EL (cell line): ENCODE measurements around the gene FGF2.
"Not testable (repeated sequence)": the region's sequence is repeated elsewhere in the genome, so short reads cannot be mapped to it uniquely, and the experiment has no call there.

Source experiments
- DNase-seq: peaks from one replicate; pipeline ENCODE4 v3.0.0-alpha.2; 2016

Gene FGF2

DNA sequence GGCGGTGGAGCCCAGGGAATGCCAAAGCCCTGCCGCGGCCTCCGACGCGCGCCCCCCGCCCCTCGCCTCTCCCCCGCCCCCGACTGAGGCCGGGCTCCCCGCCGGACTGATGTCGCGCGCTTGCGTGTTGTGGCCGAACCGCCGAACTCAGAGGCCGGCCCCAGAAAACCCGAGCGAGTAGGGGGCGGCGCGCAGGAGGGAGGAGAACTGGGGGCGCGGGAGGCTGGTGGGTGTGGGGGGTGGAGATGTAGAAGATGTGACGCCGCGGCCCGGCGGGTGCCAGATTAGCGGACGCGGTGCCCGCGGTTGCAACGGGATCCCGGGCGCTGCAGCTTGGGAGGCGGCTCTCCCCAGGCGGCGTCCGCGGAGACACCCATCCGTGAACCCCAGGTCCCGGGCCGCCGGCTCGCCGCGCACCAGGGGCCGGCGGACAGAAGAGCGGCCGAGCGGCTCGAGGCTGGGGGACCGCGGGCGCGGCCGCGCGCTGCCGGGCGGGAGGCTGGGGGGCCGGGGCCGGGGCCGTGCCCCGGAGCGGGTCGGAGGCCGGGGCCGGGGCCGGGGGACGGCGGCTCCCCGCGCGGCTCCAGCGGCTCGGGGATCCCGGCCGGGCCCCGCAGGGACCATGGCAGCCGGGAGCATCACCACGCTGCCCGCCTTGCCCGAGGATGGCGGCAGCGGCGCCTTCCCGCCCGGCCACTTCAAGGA lies at the start of gene FGF2:
TSS of gene FGF2 (plus strand) at position 279 of the 705 bp plus-strand sequence. CDS start at position 623, 344 bp downstream.
- DNase-seq: peak; percentile 85

DNA sequence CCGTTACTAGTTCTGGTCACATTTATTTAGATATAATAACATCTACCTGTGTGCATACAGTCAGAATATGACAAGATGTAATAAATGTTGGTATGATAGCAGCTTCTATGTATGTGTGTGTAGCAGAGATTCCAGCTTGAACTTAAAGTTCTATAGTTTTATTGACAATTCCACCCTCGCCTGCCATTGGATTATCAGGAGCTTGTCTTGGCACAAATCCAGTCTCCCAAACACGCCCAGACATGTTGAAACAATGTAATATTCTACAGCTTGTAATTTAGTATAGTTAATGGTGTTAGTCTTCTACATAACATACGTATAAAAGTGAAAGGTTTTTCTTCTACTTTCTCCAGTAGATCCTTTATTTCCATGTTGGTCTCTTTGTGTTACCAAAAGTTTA lies 49.7 kb upstream of the FGF2 start:
- peak; percentile 27 for DNase-seq

DNA sequence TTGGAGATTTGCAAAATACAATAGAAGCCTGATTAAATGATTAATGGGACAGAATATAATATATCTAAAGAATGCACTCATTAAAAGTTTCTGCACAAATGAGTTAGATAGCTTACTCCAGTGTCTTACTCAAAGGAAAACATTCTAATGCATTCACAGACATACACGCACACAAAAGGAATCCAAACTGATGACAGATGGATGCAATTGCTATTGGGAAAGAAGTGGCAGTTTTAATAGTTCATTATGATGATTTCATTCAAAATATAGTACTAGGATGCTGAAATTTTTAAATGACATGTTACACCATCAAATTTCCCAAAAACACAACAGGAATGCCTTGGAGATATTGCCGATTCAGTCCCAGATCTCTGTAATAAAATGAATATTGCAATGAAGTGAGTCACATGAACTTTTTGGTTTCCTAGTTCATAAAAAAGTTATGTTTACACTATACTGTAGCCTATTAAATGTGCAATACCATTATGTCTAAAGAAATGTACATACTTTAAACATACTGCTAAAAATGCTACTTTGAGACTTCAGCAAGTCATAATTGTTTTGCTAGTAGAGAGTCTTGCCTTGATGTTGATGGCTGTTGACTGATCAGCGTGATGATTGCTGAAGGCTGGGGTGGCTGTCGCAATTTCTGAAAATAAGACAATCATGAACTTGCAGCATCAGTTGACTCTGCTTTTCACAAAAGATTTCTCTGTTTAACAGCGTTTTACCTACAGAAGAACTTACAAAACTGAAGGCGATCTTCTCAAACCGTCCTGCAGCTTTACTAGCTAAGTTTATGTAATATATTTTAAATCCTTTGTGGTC lies 48.6 kb upstream of the FGF2 start:
- peak; percentile 93 for DNase-seq

DNA sequence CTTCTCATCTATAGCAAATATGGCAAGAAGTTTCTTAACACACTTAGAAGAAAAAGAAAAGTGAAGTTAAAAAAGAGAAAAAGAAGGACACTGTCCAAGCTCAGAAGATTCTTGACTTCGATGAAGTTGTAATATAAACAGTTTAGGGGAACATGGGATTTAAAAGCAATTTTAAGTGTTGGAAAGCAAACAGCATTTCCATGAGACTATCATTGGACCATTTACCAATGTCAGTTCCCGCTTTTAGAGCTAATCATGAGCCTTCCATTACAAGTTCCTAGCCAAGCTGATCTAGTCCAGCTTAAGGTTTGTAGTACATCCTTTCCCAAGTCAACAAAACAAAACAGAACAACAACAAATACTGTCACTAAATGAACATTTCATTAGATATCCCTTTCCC lies 45.1 kb upstream of the FGF2 start:
- no peak for DNase-seq

DNA sequence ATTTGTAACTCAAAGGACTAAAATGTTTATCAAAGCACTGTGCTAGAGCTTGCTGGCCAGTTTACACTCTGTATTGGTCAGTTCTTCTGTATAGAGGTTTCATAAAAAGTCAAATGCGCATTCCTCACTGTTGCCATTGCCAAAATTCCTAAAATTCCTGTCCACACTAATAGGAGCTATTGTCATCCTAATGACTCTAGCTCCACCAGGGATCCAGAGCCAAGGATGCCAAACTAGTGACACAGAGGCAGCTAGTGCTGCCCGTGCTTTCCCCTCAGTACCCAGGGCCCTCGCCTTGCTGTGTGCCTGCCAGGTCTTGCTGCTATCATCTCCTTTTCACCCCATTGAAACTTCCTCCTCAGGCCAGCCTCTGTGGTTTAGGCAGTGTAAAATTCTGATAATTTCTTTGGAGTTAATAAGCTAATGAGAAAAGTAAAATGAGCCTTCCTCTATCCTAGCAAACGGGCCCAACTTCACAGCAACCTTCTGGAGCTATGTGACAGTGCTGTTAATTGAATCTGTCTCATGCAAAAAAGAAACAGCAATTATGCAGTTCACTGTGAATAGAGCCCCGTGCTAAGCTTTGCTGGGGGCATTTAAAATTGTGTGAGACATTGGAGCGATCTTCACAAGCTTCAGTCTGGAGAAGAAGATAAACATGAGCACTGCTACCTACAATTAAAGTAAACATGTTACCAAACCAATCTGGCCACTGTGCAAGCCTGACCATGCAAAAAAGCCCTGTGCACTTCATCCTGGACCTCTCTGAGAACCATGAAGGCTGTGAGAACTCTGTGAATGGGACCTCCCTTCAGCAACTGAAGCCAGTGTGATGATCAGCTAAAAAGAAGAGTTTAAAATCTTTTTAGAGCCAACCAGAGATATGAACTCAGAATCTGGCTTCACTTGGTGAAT lies 43.1 kb upstream of the FGF2 start:
- DNase-seq: peak; percentile 99

DNA sequence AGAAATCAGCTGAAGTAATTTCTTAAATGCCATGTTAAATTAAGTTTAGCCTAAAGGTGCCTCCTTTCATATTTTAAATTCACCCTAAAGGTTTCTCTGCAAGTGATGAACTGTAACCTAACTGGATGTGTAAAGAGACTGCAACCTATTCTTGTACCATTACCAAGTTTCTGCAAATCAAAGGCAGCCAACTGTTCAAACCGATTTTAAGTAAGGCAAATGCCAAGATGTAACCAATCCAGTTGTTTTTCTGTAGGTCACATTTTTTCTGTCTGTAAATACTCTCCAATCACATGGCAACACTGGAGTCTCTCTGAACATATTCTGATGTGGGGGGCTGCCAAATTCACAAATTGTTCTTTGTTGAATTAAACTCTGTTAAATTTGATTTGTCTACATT lies 42.4 kb upstream of the FGF2 start:
- no peak for DNase-seq

DNA sequence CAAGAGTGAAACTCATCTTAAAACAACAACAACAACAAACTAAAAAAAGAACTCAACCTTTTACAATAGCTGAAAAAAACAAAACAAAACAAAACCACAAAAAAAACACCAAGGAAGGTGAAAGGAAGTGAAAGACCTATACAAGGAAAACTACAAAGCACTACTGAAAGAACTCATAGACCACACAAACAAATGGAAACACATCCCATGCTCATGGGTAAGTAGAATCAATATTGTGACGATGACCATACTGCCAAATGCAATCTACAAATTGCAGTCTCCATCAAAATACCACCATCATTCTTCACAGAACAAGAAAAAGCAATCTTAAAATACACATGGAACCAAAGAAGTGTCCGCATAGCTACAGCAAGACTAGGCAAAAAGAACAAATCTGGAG lies 41.5 kb upstream of the FGF2 start:
- DNase-seq: no peak

DNA sequence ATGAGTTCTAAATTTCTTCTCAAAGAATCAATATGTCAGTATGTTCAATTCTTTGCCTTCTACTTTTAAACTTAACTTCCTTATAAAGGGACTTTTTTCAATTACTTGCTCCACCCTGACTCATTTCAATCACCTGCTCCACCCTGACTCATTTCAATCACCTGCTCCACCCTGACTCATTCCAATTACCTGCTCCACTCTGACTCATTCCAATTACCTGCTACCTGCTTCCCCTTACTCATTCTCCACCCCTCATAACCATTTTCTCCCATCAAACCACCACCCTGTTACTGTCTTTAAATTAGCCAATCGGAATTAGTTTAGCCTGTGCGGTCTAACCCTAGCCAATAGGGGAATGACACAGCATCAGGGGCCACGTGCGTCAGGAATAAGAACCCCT lies 40.3 kb upstream of the FGF2 start:
- not testable (repeated sequence) for DNase-seq

DNA sequence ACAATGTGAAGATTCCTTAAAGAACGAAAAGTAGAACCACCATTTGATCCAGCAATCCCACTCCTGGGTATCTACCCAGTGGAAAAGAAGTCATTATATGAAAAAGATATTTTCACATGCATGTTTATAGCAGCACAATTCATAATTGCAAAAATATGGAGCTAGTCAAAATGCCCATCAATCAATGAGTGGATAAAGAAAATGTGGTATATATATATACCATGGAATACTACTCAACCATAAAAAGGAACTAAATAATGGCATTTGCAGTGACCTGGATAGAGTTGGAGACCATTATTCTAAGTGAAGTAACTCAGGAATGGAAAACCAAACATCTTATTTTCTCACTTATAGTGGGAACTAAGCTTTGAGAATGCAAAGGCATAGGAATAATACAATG lies 39.7 kb upstream of the FGF2 start:
- not testable (repeated sequence) for DNase-seq

DNA sequence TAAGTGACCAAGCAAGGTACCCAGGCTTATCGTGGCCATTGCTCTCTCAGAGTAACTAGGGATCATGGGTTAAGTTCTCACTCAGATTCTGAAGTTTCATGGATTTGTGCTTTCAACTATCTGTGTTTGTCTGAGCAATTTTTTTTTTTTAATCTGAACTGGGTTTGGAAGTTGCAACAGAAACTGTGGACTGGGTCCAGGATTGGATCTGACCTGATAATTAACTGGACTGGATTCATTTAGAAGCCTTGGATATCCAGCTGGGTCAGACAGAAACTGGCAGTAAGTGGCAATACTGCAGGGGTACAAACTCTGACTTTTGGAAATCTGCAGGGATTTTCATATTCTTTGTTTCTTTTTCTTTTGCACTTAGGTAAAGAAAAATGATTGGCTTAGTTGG lies 38.7 kb upstream of the FGF2 start:
- DNase-seq: no peak

DNA sequence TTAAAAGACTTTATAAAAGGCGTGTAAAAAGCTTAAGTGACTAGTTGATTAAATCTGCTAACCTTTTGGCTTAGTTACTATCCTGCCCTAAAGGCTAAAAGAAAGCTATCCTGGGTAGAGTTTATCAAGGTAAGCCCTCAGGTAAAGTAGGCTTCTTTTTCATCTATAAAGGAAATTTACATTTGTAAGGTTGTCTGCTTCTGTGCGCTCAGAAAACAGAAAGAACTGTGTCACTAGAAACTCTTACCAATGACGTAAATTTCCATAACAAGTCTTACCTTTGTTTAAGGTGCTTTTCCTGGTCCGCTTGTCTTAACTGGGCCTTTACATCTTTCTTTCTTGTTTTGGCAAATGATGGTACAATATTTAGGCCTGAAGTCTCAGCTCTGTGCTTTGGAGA lies 37.7 kb upstream of the FGF2 start:
- DNase-seq: no peak

DNA sequence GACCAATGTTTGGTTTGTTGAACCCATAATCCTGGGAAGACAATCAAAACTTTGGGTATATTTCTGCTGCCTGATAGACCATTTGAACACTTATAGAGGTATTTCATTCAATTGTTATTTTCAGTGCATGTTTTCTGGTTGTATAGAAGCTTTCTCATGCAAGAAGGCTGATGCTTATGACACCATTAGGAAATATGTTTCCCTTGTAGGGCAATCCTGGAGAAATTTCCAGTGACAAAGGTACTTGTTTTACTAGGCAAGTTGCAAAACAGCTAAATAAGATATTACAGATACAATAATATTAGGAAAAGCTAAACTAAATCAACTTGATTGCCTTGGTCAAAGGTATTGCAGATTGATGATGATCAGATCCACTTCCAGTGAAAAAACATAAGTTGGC lies 32.8 kb upstream of the FGF2 start:
- DNase-seq: no peak

DNA sequence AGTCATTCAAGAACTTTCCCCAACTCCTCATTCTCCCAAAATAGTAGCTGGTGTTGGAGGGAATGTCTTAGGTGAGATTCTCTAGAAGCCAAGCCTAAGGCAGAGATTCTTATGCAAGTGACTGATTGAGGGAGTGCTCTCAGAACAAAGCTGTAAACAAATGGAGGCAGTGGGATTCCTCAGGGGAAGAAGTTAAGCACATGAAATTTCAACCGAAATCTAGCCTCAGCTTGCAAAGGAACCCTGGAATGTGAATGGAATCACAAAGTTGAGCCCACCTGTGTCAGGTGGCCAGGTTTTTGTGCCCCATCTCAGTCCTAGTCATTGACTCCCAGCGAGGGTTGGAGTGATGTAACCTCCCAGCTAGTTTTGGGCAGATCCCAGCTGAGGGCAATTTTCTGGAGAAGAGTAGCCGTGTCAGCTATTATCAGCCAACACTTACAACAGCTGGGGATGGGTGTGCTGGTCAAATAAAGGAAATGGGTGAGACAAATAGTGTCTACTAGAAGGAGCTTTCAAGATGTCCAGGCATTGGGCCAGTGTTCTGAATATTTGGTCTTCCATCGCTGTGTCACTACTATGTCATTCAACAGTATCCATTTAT lies 29.7 kb upstream of the FGF2 start:
- DNase-seq: peak; percentile 39

DNA sequence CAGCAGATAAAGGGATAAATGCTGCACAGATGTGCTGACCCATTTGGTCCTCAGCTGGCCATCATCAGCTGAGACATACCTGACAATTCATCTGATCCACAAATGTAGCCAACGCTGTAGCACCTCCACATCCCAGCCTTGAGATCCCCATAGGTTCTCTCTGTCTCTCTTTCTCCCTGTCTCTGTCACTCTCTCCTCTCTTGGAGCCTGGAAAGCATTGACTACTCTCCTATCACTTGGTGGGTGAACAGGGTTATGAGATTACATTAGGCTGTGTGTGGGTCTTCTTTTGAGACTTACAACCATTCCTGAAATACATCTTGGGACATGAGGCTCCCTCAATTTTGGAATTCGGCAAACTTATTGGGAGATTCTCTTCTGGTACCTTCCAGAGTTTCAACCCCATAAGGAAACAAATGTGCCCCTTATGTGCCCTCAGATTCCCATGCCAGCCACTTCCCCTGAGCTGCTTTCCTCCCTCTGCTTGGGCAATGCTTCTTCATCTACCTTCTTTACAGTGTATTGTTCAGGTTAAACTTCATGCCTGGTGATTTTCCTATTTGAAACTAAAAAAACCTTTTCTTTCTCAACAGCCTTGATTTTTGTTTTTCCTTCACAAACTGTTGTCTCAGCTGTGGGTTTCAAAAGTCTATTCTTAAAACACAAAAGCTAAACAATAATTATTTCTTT lies 29.1 kb upstream of the FGF2 start:
- no peak for DNase-seq

DNA sequence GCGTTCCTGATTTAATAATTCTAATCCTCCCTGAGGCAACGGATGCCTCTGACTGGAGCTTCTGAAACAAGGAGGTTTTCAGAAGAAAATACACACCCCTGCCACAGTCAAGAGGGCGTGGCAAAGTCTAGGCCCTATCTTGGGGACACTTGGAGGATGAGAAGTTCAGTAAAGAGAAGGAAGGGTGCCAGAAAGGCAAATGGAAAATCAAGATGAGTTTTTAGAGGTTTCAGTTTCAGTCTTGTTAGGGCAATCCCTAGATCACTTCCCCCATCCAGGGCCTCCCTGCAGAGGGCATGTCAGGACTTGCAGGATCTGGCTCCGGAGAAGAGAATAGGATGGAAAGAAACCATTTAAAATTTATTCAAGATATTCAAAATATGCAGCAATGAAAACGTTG lies 28.5 kb upstream of the FGF2 start:
- peak; percentile 95 for DNase-seq

DNA sequence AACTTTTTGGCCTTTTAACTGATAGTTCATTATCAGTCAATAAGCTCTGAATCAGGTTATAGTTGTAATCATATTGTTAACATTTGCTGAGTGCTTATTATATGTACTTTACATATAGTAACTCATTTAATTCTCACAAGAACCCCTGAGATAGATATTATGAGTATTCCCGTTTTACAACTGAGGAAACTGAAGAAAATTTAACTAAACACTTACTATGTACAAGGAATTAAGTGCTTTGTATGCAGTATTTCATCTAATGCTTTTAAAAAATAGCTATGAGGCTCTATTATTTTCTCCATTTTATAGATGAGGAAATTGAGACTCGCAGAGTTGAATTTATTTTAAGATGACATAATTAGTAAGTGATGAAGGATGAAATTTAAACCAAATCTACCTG lies 27.7 kb upstream of the FGF2 start:
- no peak for DNase-seq

DNA sequence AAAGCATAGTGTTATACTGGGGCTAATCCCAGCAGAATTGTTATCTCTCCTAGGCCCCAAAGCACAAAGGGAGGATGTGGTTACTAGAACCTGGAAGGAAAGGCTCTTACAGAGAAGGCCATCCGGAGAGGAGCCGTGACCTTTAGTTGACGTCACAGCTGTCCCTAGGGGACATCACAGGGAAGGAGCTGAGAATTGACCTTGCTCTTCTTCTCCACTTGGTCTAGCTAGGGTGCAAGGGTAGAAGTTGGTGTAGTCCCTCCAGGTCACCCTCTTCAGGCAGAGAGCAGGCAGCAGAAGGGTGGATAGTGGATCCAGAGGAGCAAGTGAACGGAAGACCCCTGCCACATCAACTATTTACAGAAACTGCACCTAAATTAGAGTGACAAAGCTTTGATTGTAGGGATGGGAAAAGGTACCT lies 22.8 kb upstream of the FGF2 start:
- no peak for DNase-seq

DNA sequence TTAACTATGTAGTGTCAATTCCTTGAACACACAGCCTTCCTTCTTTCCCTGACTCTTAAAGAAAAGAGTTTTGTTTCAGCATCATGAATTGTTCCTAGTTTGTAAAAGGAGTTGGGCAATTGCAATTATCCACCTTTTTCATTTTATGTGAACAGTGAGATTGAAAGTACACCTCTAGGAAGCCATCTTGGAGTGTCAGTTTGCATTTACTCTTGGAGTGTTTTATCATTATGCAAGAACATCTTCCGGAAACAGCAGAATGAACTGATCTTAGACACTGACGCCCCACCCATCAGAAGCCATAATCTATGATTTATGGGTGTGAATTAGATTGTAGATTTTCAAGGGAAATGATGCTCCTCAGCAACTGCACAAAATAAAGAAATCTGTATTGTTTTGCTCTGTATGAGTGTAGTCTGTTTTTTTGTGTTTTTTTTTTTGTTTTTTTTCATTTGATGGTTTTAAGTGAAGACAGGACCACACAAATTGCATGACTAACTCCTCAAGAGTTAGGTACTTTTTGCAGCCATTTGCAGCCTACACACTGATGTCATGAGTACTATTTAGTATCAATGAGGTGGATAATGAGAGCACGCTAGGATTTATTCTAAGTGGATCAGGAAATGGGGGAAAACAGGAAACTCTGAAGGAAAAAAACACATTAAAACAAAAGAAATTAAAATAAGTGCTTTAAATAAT lies 19.5 kb upstream of the FGF2 start:
- no peak for DNase-seq

DNA sequence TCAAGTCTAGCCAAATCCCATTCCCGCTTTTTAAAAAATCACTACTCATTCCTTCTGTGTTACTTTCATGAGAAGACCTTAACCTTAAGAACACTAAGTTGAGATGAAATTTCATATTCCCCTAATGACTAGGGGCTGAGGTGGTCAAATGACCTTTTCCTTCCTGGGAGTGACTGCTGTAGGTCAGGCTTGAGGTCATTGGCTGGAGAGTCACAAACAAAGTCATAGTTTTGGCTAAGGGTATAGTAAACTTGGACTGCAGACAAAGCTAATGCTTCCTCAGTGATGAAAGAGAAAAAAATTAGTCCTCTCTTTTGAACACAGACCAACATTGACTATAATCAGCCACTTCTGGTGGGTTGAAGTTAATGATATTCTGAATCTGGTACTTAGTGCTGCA lies 16.0 kb upstream of the FGF2 start:
- DNase-seq: no peak

DNA sequence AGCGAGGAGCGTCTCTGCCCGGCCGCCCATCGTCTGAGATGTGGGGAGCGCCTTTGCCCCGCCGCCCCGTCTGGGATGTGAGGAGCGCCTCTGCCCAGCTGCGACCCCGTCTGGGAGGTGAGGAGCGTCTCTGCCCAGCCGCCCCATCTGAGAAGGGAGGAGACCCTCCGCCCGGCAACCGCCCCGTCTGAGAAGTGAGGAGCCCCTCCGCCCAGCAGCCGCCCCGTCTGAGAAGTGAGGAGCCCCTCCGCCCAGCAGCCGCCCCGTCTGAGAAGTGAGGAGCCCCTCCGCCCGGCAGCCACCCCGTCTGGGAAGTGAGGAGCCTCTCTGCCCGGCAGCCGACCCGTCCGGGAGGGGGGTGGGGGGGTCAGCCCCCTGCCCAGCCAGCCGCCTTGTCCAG lies 14.8 kb upstream of the FGF2 start:
- DNase-seq: not testable (repeated sequence)

DNA sequence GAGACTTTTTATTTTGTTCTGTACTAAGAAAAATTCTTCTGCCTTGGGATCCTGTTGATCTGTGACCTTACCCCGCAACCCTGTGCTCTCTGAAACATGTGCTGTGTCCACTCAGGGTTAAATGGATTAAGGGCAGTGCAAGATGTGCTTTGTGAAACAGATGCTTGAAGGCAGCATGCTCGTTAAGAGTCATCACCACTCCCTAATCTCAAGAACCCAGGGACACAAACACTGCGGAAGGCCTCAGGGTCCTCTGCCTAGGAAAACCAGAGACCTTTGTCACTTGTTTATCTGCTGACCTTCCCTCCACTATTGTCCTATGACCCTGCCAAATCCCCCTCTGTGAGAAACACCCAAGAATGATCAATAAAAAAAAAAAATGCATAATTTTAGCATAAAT lies 13.8 kb upstream of the FGF2 start:
- DNase-seq: not testable (repeated sequence)

DNA sequence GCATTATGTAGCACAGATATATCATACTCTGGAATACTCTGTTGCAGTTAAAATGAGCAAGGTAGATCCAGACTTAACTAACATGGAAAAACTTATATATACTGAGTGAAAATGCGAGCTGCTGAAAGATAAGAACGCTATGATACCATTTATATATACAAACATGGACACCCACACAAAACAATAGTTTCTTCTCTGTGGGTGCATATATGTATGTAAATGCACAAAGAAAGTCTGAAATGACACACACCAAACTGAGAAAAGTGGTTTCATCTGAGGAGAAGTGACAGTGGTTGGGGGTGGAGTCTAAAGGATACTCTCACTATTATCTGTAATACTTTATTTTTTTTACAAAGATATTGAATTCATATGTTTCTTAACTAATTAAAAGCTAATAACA lies 12.2 kb upstream of the FGF2 start:
- no peak for DNase-seq
